Right cardiac atrium (tissue), 5 donors: ENCODE measurements around the gene VWA8. TPM values are rescaled to one million over a fixed set of nuclear protein-coding genes. Genes with fewer than 3 reads are reported as not detected.
"Not testable (repeated sequence)": the region's sequence is repeated elsewhere in the genome, so short reads cannot be mapped to it uniquely, and the experiment has no call there.

ENCODE experiments used
- ATAC-seq, 2 donors: fragments of 200-7000 bp; cut with Tn5 transposase; one replicate each; pipeline versions ENCODE4 v1.8.0 to v1.9.1; 2020; ENCODE audit warnings: moderate library complexity in 2 of 2, mild to moderate bottlenecking in 1 of 2
- DNase-seq, 3 donors: peaks; one replicate each; pipeline ENCODE4 v3.0.0-alpha.2; 2020
- H3K27ac ChIP-seq: one replicate; pipeline ENCODE4 v1.5.1; 2013; ENCODE audit warnings: mild to moderate bottlenecking, low read length, control low read depth, moderate library complexity
- H3K27me3 ChIP-seq: one replicate; pipeline ENCODE4 v1.6.1; 2013; ENCODE audit not compliant: control insufficient read depth, insufficient read depth
- H3K4me1 ChIP-seq: one replicate; pipeline ENCODE4 v1.6.1; 2013; ENCODE audit warnings: low read length; ENCODE audit not compliant: control insufficient read depth, insufficient read depth
- H3K4me3 ChIP-seq: one replicate; pipeline ENCODE4 v1.5.1; 2013; ENCODE audit warnings: low read length, control low read depth
- H3K9me3 ChIP-seq: one replicate; pipeline ENCODE4 v1.6.1; 2013; ENCODE audit warnings: low read length; ENCODE audit not compliant: control insufficient read depth
- WGBS: extraction: QIAGEN DNeasy Blood & Tissue Kit; methylation state at CpG from one replicate; pipeline ENCODE4 v1.1.7; 2013; 5-methylcytosine and 5-hydroxymethylcytosine counted together
- intact Hi-C, 4 donors: fragments of 100-400 bp; cut with DNase I; formaldehyde crosslinking; loops; one replicate each; pipeline versions ENCODE4 v1.11.0 to v1.14.0; 2022 to 2023
- polyA plus RNA-seq: library from polyadenylated mRNA; stranded (reverse); fragments of 200-250 nt; gene quantifications from one replicate; pipeline ENCODE4 v1.2.3, GENCODE V29; 2013
- total RNA-seq, 4 donors: library from RNA; stranded (reverse); fragmentation: NEBNext Ultra II Directional; extraction: Animal tissue kit (Norgen Biotek cat#: 25700); gene quantifications; one replicate each; pipeline ENCODE4 v1.2.1, GENCODE V29; 2021
- donor health status: healthy with polysubstance abuse.
- donor health status: DM: no; HTN: yes; CAD: no.
- donor health status: DM: no; HTN: no; CAD: no.
- donor health status: DM: no; HTN: yes; CAD: no; lungs with severe emphysema.
- donor health status: DM: yes; HTN: yes; CAD: no.

The VWA8 gene
- total and polyA plus RNA-seq, 5 donors, result 11.7 to 41.7 (median 34.0) TPM

- H3K27ac ChIP-seq, H3K9me3 ChIP-seq, H3K4me1 ChIP-seq, H3K4me3 ChIP-seq, intact Hi-C loops, ATAC-seq, H3K27me3 ChIP-seq: not testable (repeated sequence)
- 97% methylated on average over 16 of the region's 24 CpGs for WGBS
- peak in 2 of 3 donors; percentile 11 to 30 for DNase-seq
Observed at GRCh38 chr13:41898411-41898810, 62.5 kb downstream of the VWA8 start.

GRCh38 chr13:41897126-41897525, 63.8 kb downstream of the VWA8 start:
- ATAC-seq (no peak), DNase-seq (no peak)
- no peaks in the 10 kb centered on the region for H3K9me3 ChIP-seq
- no peak overlapping the region for H3K4me3 ChIP-seq
- H3K4me1 ChIP-seq, result no peaks in the 10 kb centered on the region
- no peaks in the 10 kb centered on the region for H3K27me3 ChIP-seq
- no peak overlapping the region for H3K27ac ChIP-seq
- intact Hi-C loops, result no loop called here
- 98% methylated on average over 2 of the region's 2 CpGs for WGBS

- no peak overlapping the region for H3K4me3 ChIP-seq
- no peak overlapping the region for H3K27ac ChIP-seq
- H3K4me1 ChIP-seq, result no peaks in the 10 kb centered on the region
- no peaks in the 10 kb centered on the region for H3K27me3 ChIP-seq
- intact Hi-C loops, result no loop called here
- WGBS, result 83% methylated on average over 1 of the region's 1 CpG
- no peaks in the 10 kb centered on the region for H3K9me3 ChIP-seq
- no peak for ATAC-seq
- no peak for DNase-seq
Observed at GRCh38 chr13:41895478-41895877, 65.4 kb downstream of the VWA8 start.

GRCh38 chr13:41891119-41891518, 69.8 kb downstream of the VWA8 start:
- peaks cover 3% of the 10 kb centered on the region for H3K4me1 ChIP-seq
- ATAC-seq, result no peak
- H3K27ac ChIP-seq, result no peak overlapping the region
- no peak for DNase-seq
- no peaks in the 10 kb centered on the region for H3K9me3 ChIP-seq
- 92% methylated on average over 4 of the region's 4 CpGs for WGBS
- intact Hi-C loops, result no loop called here
- no peak overlapping the region for H3K4me3 ChIP-seq
- H3K27me3 ChIP-seq, result no peaks in the 10 kb centered on the region

GRCh38 chr13:41883147-41883546, 77.8 kb downstream of the VWA8 start:
- Histone ChIP-seq H3K27me3 (no peaks in the 10 kb centered on the region), H3K4me3 (no peak overlapping the region), H3K27ac (no peak overlapping the region), H3K9me3 (no peaks in the 10 kb centered on the region), H3K4me1 (no peaks in the 10 kb centered on the region)
- ATAC-seq, result no peak
- no peak for DNase-seq
- intact Hi-C loops, result no loop called here

GRCh38 chr13:41881890-41882289, 79.0 kb downstream of the VWA8 start:
- H3K27me3 ChIP-seq, intact Hi-C loops, H3K27ac ChIP-seq, H3K9me3 ChIP-seq, H3K4me1 ChIP-seq, ATAC-seq, H3K4me3 ChIP-seq, DNase-seq: not testable (repeated sequence)
- 98% methylated on average over 26 of the region's 32 CpGs for WGBS

- no peak overlapping the region for H3K4me3 ChIP-seq
- H3K9me3 ChIP-seq, result no peaks in the 10 kb centered on the region
- no peaks in the 10 kb centered on the region for H3K27me3 ChIP-seq
- no peak for ATAC-seq
- intact Hi-C loops, result no loop called here
- no peak overlapping the region for H3K27ac ChIP-seq
- WGBS, result 99% methylated on average over 1 of the region's 1 CpG
- DNase-seq, result no peak
- no peaks in the 10 kb centered on the region for H3K4me1 ChIP-seq
Observed at GRCh38 chr13:41880966-41881365, 79.9 kb downstream of the VWA8 start.

- intact Hi-C loops, result no loop called here
- Histone ChIP-seq H3K9me3 (no peaks in the 10 kb centered on the region), H3K27me3 (no peaks in the 10 kb centered on the region), H3K4me1 (no peaks in the 10 kb centered on the region), H3K27ac (no peak overlapping the region), H3K4me3 (no peak overlapping the region)
- ATAC-seq (no peak), DNase-seq (no peak)
- WGBS, result 89% methylated on average over 4 of the region's 4 CpGs
Observed at GRCh38 chr13:41864658-41865057, 96.3 kb downstream of the VWA8 start.

- intact Hi-C loops, H3K9me3 ChIP-seq, H3K4me3 ChIP-seq, H3K4me1 ChIP-seq, H3K27ac ChIP-seq, ATAC-seq, H3K27me3 ChIP-seq, DNase-seq: not testable (repeated sequence)
Observed at GRCh38 chr13:41862659-41863058, 98.2 kb downstream of the VWA8 start.

- Histone ChIP-seq H3K27me3 (no peaks in the 10 kb centered on the region), H3K9me3 (no peaks in the 10 kb centered on the region), H3K27ac (no peak overlapping the region), H3K4me3 (no peak overlapping the region), H3K4me1 (no peaks in the 10 kb centered on the region)
- intact Hi-C loops, result no loop called here
- ATAC-seq, result no peak
- WGBS, result 85% methylated on average over 1 of the region's 1 CpG
- no peak for DNase-seq
Observed at GRCh38 chr13:41859565-41859964, 101.3 kb downstream of the VWA8 start.

- 80% methylated on average over 5 of the region's 5 CpGs for WGBS
- ATAC-seq, result no peak
- no peak overlapping the region for H3K4me3 ChIP-seq
Observed at GRCh38 chr13:41858780-41859179, 102.1 kb downstream of the VWA8 start.

GRCh38 chr13:41854758-41855157, 106.2 kb downstream of the VWA8 start:
- H3K9me3 ChIP-seq, result no peaks in the 10 kb centered on the region
- no peaks in the 10 kb centered on the region for H3K27me3 ChIP-seq
- H3K4me3 ChIP-seq, result no peak overlapping the region
- ATAC-seq, result no peak
- intact Hi-C loops, result no loop called here
- DNase-seq, result no peak
- no peaks in the 10 kb centered on the region for H3K4me1 ChIP-seq
- WGBS, result 84% methylated on average over 1 of the region's 1 CpG
- H3K27ac ChIP-seq, result no peak overlapping the region

More at GRCh38 chr13:41858780-41859179, 102.1 kb downstream of the VWA8 start:
- H3K27me3 ChIP-seq, result no peaks in the 10 kb centered on the region
- no peak for DNase-seq
- no peaks in the 10 kb centered on the region for H3K9me3 ChIP-seq
- H3K27ac ChIP-seq, result no peak overlapping the region
- intact Hi-C loops, result no loop called here
- no peaks in the 10 kb centered on the region for H3K4me1 ChIP-seq
